ENCODE measurements around the gene MEF2C.

Gene MEF2C

DNA sequence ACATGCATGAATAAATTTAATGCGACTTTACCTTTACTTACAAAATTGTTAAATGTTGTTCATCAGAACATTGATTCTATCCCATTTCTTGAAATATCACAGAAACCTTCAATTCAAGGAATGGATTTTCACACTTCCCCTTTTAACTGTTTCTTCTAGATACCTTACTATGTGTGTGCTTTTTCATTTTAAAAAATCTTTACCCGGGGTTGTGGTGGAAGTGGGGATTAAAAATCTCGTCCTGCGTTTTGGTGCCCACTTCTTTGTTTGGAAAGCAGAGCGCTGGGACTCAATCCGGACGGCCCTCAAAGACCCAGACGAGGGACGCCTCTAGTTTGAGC, 5.8 kb upstream of the MEF2C start:
- DNase-seq (ENCODE audit: low read depth, low spot score): no peak

DNA sequence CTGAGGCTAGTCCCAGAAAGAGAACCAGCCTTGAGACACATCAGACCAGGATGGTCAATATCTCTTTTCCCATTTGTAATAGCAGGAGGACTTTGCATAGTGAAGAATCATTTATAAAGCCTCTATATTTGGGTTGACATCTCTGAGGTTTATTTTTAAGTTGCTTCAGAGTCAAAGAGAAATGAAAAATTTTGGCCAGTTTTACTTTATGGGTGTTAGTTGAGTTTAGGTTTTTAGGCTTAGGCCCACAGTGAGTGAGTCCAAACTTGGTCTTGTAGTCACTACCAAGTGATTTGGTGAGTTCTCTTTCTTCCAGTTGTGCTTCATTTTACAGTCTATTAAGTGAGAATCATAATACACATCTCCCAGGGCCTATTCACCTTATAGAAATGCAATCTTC, 5.3 kb upstream of the MEF2C start:
- no peak for DNase-seq (ENCODE audit: low read depth, low spot score)

DNA sequence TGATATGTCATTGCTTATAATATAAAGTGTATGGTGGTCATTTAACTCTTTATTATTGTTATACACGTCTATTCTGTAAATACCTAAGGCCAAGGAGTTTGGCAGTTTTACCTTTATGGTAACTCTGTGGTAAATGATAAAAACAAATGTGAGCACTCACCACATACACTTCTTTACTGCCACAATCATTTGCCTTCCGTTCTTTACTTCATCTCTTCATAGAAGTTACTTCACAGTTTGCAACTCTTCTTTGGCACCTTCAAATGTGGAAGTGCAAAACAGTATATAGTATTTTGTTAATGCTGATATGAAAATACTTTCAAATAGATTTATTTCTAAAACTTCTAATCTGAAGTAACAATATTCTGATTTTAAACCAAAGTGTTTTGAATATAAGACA, 4.4 kb upstream of the MEF2C start:
- DNase-seq (ENCODE audit: low read depth, low spot score): no peak

DNA sequence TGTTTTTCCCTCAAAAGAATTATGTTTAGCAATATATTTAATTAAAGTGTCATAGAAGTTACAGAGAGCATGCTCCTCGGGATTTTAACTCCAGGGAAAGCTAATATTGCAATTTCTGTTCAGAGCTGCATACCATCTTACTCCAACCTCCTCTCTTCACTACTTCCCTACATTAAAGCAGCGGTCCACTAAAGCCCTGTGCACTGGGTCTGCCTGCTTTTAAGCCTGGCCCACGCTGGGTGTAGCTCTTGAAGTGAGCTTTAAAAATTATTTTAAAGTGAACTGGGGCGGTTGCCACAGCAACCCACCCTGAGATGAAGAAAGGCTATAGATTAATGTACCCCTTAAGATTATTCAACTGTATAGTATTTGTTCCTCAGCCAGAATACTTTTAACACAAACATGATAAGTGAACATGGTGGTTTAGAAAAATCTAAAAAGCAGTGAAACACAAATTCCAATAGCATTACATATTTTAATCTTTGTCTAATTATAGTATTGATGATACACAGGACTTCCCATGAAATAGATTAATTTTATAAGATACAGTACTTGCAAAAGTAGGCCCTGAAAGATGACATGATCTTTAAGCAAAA, 3.9 kb upstream of the MEF2C start:
- DNase-seq (ENCODE audit: low read depth, low spot score): no peak

DNA sequence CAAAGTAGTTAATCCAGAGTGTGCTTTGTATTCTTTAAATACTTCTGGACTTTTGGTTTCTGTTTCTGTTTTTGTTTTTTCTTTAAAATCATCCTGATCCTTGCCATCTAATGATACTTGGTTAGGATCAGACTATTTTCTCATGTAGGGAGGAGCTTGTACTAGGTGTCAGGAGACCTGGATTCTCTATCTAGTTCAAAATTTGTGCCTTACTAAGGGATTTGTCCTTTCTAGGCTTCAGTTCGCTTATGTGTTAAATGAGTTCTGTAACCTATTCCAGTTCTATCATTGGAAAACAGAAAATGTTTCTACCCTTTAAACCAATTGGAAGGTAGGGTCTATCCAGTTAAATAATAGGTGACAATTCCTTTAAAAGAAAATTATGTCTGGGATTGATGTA, 3.3 kb upstream of the MEF2C start:
- DNase-seq (ENCODE audit: low read depth, low spot score): no peak

DNA sequence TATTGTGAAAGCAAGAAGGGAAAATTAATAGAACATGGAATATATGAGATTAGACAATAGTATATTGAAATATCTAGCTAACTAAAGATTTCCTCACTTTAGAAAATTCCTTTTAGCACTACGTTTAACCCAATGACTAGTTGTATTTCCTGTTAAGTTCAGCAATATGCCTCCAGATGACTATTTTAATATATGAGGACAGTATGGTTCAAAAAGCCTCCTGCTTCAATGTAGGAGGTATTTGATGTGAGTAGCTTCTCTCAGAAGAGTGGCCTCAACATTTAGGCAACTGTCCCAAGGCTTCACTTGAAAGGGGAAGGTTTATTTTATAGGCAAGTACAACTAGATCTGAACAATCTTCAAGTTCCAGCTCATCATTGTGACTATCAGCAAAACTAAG, 2.0 kb upstream of the MEF2C start:
- DNase-seq (ENCODE audit: low read depth, low spot score): no peak

DNA sequence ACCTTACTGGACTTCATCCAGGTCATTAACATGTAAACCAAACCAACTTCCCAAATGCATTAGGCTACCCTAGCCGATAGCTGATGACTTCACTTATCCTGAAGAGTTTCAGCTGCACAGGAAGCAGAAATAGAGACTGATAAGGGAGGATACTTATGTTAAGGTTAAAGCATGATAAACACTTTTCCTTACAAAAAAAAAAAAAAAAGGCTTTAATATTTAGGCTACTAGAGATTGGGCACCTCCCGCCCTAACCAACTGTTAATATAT, 1.6 kb upstream of the MEF2C start:
- DNase-seq (ENCODE audit: low read depth, low spot score): no peak

DNA sequence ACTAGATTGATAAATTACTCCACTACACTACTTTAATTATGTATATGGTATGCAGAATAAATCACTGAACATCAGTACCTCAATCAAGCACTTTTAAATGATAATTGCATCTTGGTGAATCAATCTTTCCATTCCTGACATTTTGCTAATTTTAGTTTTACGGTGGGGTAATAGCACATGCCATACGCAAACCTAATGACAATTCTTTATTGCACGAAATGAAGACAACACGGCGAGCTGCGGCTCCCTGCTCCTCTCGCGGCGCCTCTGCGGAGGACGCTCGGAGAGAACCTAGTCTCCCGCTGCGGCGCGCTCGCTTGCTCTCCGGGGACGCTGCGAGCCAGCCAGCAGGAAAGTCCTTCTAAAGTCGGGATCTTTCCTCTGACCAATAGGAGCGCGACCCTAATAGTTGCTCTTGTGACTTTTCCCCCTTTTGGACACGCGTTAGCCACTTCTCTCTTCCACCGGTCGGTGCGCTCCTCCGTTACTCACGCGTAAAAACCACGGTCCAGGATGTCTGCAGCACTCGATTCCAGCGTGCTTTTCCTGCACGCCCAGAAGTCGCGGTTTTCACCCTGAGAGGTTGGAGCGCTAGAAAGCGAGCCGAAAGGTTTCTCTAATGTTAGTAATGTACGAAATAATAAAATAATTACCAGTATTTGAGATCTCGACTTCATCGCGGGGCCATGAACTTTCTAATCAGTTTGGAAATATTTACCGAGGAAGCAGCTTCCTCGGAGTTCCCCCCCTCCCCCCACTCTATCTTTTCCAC, 1.0 kb upstream of the MEF2C start:
- DNase-seq (ENCODE audit: low read depth, low spot score): no peak

DNA sequence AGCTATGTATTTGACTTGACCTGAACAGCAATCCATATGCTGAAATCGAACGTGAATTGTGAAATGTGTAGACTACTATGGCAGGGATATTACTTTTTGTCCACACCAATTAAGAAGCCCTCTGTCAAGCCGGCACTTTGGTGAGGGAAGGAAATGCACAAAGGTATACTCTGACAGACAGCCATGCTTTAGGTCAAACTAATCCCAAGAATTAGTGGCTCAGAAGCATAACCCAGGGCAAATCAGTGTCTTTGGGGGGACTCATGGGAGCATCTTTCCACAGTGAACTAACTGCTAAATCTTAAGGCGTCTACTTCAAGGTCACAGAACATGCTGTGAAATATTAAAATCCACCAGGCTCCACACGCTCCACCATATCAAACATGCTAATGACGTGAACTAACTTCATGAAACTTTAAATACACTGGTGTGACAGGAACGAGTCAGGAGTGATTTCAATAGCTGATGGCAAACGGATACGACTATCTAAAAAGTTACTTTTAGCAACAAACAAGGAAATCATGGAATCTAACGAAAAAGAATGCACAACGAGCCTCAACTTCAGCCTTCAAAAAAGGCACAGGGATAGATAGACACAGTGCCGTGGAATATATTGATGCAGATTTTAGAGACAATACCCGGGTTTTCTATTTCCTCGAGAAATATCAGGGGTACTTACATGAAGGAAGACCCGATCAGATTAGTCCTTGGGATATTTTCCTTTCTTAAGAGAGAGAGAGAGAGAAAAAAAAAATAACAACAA, 527 bp downstream of the MEF2C start:
- DNase-seq (ENCODE audit: low read depth, low spot score): no peak

DNA sequence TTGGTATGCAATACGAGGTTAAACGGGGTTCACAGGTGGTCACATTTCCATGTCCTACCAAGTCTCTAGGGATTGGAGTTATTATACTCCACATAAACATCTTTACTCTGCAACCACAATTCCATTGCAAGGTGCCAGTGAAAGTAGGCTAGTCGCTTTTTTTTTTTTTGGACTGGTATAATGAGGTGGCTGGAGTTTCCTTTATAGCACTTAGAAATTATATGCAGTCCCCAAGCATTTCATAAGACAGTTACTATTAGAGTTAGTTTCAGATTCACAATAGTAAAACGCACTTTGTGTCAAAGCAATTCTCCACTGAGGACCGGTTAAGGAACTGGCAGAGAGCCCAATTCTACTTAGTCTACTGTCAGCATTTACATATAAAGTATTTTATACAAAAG, 1.4 kb downstream of the MEF2C start:
- DNase-seq (ENCODE audit: low read depth, low spot score): no peak

DNA sequence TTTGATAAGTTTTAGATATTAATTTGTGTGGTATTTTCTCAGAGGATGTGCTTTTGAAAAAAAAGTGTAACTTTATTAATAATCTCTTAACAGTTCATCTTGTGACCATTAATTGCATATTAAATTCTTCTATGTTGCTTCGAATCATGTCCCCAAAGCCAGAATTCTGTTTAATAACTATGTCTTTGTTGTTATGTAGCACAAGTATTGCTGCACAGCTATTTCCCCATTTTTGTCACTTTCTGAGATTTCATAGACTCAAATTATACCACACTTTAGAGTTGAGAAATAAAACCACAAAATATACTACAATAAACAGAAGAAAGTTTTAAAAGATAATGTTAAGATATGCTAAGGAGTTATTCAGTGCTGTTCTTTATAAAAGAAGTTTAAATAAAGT, 2.8 kb downstream of the MEF2C start:
- DNase-seq (ENCODE audit: low read depth, low spot score): no peak

DNA sequence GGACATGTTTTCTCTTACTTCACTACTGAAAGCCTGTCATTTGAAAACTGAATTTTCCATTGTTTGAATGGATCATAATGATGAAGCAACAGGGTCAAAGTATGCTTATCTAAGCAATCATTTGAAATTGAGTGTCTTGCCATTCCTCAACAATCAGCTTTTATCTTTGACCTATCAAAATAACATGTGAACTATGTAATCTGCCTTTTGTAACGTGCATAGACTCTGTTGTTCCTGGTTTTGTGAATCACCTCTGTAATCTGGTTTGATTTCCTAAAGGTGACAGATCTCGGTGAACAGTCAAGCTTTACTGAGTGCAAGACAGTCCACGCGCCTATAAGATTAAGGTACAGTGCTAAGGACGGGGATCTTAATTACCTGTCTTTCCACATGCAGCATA, 3.3 kb downstream of the MEF2C start:
- DNase-seq (ENCODE audit: low read depth, low spot score): no peak

DNA sequence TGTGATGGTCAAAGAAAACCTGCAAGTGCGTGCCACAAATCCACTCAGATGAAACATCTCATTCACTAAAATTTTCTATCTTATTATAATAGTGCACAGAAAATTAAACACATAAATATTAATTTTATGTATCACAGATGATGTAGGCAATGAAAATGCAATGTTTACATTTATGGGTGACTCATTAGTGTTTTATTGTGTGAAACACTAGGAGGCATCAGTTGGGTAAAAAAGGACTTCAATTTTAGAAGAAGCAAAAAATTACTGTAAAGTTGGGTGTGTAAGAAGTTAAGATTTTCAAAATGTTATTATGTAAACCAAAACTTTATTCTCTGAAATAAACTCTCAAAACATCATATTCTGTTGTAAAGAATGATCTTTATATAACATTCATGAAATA, 4.0 kb downstream of the MEF2C start:
- DNase-seq (ENCODE audit: low read depth, low spot score): no peak

DNA sequence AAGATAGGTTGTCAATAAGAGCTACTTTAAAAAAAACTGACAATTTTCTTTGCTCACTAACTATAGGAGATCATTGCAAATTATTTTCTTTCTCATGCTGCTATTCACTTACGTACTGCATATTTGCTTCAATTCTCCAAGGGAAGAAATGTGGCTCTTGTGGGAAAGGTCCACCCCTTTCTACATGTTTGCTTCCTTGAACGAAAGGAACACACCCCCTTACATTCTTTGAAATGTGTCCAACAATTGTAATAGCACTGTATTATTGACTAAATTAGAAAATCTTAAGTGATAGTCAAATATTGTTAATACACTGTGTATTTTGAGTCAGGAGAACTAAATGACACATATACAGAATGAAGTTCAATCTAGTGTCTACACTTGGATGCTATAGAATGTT, 5.2 kb downstream of the MEF2C start:
- no peak for DNase-seq (ENCODE audit: low read depth, low spot score)

DNA sequence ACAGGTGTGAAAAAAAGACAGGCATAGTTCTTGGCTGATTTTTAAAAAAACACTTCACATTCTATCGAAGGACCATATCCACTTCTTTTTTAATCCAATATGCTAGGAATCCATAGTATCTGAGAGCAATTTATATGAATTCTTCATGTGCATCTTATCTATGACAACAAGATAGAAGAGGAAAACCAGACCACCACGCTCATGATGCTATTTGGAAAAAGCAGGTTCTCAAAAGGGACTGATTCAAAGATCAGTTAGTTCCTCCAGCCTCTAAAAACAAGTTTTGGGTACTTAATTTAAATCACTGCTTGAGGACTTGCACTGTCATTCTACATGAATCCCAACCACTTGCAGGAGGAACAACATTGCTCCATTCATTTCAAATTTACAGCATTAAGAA, 6.3 kb downstream of the MEF2C start:
- DNase-seq (ENCODE audit: low read depth, low spot score): no peak

DNA sequence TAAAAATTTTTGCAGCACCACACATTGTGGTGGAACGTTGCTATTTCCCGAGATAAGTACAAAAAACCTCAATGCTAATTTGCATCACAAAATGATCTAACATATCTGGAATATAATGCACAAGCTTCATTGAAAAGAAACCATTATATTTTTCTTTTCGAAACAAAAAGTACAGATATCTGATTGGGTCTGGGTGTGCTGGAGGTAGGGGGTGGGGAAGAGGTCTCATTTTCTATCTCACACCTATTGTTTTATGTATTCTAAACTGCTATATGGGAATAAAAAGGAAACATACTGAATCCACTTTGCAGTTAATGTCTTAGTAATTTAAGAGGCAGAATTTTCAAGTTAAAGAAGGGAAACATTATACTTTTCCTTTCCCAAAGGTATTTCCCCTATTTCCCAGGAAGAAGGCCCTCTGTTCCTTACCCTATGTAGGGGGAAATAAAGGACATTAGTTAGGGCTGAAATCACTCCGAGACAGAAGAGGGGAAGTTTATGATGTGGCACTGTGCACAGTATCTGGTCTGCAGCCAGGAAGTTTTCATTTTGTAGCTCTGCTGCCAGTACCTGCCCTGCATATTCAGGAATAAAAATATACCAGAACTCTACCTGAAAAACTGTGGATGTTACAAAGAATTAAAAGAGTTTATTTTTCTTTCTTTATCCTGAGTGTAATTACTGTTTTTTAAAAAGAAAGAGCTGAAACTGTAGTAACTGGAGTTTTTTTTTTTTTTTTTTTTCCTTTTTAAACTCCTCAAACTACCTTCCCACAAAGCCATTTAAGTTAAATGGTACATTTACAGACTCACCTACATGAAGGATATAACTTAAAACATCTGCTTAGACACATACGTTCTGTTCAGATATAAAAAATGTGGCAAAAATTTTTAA, 7.4 kb downstream of the MEF2C start:
- DNase-seq (ENCODE audit: low read depth, low spot score): no peak

DNA sequence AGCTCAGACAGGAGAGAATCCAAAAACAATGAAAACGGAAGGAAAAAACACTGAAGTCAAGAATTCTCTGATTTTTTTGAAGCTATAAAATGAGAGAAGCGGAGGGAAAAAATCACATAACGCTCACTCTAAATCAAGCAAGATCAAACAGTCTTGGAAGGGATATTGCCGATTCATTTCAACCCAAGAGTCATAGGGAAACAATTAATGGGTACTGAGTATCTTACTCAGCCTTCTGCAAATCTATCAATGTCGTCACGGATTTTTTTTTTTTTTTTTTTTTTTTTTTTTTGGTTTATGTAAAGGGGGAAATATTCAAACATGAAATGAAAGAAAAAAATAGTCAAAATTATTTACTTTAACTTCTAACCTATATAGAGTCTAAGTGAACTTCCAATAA, 9.5 kb downstream of the MEF2C start:
- DNase-seq (ENCODE audit: low read depth, low spot score): no peak

DNA sequence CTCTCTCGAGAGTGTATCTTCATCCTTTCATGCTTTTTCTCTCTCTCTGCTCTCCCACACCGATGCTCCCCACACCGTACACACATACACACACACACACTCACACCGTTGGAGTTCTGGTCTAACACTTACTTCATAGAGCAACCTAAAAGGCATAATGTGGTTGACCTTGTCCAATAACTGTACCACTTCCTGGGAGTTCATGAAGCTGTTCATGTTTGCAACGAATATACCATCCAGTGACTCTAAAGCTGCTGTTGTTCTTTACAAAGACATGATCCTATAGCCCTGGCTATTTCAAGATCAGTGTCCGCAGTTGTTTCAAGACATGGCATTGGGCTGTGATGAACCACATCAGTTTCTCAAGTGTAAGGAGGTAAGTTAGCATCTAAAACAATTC, 10.0 kb downstream of the MEF2C start:
- no peak for DNase-seq (ENCODE audit: low read depth, low spot score)

DNA sequence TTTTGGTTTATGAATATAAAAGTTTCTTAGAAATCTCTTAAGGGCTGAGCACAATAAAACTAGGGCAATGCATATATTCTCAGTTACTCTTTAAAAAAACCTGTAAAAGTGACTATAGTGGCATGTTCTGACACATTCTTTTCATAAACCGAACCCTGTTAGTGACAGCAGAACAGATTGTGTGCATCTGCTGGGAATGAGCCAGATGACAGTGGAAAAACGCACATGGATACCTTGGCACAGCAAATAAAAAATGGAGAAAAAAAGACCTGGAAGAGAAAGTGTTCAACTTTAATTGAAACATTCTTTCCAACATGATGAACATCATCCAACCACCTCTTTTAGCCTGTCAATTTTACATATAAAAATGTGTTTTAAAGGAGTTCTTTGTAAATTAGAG, 12.7 kb downstream of the MEF2C start:
- no peak for DNase-seq (ENCODE audit: low read depth, low spot score)

DNA sequence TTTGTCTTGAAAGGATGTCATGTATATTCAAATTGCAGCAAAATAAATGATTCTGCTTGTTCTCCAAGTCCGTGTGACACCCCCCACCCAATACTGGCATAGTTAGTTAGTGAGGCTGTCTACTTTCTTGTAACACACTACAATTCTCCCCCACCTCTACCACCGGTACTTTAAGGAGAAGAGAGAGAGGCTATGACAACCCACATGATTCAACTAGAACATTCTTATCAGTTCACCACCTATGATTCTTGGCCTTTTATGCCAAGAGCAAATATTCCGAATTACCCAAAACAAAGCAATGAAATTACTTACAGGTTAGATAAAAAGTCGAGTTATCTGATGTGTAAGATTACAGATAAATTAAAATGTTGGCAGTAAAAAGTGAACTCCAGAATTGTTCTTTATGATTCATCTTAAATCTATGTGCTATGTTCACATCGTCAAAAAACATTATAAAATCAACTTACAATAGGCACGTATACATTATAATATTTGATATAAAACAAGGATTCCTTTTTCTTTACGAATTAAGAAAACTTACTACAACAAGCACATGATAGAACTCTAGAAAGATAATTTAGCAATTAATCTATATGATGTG, 14.4 kb downstream of the MEF2C start:
- DNase-seq (ENCODE audit: low read depth, low spot score): no peak

DNA sequence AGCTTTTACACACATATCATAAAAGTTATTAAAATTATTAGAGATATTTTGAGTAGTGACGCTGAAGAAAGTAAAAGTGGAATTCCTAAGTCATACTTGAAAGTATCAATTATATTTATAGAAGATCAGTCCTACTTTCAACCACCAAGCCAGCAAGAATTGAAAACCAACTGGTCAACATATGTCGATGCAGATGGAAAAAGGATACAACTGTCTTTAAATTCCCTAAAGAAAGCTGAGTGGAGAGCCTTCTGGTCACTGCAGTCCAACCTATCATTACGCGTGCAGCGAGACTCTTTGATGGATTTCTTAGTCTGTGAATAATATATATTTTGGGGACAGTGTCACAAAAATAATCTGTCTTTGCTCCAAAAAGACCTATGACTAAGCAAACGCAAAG, 15.3 kb downstream of the MEF2C start:
- no peak for DNase-seq (ENCODE audit: low read depth, low spot score)

DNA sequence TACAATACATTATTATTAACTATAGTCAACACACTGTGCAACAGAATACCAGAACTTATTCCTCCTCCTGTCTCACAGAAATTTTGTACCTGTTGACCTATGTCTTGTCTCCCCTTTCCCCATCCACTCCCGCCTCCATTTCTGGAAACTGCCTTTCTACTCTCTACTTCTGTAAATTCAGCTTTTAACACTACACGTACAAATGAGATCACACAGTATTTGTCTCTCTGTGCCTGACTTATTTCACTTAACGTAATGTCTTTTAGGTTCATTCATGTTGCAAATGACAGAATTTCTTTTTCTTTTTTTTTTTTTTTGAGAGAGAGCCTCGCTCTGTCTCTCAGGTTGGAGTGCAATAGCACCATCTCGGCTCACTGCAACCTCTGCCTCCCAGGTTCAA, 19.5 kb downstream of the MEF2C start:
- DNase-seq (ENCODE audit: low read depth, low spot score): no peak

Data from smooth muscle cell of the brain vasculature (primary cell).